ENCODE data around the gene OST4.

DNA sequence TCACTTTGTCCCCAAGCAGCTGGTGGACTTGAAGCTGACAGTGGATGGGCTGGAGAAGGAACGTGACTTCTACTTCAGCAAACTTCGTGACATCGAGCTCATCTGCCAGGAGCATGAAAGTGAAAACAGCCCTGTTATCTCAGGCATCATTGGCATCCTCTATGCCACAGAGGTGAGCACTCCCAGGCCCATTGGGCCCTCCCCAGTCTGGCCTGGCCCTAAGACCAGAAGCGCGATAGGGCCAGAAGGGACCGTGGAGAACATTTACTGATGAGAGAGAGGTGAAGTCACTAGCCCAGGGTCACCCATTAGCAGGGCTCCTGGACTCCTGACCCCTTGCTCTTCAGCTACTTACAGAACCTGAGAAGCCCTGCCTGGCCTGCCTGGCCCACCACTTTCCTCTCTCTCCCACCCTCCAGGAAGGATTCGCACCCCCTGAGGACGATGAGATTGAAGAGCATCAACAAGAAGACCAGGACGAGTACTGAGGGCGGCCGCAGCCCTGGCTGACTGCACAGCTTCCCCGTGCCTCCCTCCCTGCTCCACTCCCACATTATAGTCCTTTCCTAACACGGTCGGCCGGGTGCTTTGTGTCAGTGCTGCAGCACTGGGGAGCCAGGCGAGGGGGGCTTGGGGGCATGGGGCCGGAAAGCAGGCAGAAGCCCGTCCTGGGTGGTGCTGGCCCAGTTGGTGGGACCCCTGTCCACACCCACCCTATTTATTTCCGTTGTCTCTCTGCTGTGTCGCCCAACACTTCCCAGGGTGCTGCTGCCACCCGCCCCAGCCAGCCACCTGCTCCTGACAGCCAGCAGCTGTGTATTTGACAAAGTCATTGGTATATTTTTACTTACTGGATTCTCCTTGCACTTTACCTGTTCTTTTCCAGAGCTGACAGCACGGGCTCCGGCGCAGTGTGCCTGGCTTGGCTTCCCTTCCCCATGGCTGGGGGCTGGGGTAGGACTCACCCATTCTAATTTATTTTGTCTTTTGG lies 45.3 kb downstream of the OST4 start:
- TF ChIP-seq EZH2 (IDR thresholded peaks at IDR 0.05; ENCODE audit: insufficient read depth, low read length): no peak
- TF ChIP-seq, protein P1, sequence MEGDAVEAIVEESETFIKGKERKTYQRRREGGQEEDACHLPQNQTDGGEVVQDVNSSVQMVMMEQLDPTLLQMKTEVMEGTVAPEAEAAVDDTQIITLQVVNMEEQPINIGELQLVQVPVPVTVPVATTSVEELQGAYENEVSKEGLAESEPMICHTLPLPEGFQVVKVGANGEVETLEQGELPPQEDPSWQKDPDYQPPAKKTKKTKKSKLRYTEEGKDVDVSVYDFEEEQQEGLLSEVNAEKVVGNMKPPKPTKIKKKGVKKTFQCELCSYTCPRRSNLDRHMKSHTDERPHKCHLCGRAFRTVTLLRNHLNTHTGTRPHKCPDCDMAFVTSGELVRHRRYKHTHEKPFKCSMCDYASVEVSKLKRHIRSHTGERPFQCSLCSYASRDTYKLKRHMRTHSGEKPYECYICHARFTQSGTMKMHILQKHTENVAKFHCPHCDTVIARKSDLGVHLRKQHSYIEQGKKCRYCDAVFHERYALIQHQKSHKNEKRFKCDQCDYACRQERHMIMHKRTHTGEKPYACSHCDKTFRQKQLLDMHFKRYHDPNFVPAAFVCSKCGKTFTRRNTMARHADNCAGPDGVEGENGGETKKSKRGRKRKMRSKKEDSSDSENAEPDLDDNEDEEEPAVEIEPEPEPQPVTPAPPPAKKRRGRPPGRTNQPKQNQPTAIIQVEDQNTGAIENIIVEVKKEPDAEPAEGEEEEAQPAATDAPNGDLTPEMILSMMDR (IDR thresholded peaks at IDR 0.05; ENCODE audit: insufficient read depth, low read depth, low read length): no peak

Data from astrocyte (in vitro differentiated cells and primary cell).